Fibroblast of peridontal ligament (primary cell): ENCODE measurements around the gene FAM227B.
"Not testable (repeated sequence)": the region's sequence is repeated elsewhere in the genome, so short reads cannot be mapped to it uniquely, and the experiment has no call there.

Experiments used
- DNase-seq: peaks from one replicate; pipeline ENCODE4 v3.0.0-alpha.2; 2010; ENCODE audit errors: extremely low read depth

The FAM227B gene, protein sequence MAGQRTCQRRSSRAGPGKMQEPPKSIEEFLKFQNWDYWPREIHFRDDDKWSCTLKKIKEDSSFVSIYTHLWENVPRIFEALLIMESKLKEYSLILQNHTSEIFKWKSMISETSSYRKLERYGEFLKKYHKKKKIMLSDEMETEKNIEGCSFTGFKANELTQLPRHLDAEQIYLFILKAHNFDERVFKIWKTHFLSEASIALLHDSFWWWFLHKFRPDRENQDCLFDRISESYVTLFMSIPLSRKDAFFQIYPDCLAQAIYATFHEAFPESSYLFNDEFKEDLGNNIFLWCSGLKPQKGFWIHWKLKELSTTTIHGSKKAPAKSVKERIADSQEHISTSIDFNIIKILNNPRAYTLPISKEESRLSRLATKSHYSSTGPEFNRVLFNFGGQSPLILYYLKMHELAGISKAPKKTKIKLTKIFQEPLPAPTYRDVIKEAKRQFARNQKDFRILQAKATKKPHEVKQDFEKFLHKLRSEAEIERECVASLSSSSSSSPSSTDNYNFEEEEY

DNA sequence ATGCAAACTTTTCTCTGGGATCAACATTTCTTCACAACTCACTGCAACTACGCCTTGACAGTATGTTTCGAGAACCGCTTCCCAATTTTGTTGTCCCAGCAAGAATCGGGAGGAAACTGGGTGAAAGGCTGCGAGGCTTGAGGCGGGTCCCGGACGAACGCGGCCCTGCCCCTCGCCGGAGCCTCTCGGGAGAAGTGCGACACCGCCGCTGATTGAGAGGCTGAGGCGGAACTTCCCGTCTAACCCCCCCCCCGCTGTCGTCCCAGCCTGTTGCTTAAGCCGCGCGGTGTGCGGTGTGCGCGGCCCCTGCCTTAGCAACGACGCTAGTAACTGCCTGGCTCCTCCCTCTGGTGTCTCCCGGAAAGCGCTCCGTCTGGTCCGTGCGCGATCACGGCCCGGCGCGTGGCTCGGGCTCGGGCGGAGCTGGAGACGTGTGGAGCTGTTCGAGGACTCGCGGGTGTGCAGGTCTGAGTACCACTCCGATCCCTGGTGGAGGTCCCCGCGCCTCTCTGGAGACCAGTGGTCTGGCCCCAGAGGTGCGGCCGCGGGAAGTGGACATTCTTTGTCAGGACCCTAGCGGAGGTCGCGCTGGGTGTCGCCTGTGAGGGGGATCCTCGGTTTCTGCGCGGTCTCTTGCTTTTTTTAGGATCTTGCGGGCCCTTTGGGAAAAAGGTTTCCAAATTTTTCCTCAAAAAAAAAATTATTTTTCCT, at the start of gene FAM227B, which contains the start of gene DTWD1:
Gene FAM227B, minus strand, starts transcription at position 161 of the 711 bp plus-strand sequence. CDS start 5,647 bp downstream, outside the sequence.
Gene DTWD1, plus strand, starts transcription at position 391 of the 711 bp plus-strand sequence. CDS start 4,120 bp downstream, outside the sequence.
- peak; percentile 98 for DNase-seq

DNA sequence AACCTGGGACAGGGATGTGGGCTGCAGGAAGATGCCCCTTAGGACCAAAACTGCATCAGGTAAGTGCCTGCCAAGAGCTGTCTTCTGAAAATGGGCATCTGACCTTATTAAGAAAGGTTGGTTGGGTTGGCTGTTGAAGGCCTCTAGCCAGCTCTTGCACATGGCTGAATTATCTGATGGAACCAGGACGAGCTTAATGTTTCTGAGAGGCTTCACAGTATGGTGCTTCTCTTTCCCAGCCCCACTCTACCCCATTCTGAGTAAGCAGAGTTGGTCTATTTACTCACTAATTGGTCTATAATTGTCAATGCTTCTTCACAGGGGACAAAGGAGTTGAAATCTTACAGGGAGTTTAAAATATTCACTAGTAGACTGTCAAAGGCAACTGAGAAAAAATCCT, 48.7 kb upstream of the FAM227B start:
- DNase-seq = no peak

DNA sequence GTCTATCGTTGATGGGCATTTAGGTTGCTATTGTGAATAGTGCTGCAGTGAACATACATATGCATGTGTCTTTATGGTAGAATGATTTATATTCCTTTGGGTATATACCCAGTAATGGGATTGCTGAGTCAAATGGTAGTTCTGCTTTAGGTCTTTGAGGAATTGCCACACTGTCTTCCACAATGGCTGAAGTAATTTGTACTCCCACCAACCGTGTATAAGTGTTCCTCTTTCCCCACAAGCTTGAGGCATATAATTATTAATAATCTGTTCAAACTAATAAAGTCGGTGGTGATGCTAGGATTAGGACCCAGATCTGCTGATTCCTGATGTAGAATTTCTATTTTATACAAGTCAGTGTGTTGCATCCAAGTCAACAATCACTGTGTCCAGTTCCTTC, 45.9 kb upstream of the FAM227B start:
- not testable (repeated sequence) for DNase-seq

DNA sequence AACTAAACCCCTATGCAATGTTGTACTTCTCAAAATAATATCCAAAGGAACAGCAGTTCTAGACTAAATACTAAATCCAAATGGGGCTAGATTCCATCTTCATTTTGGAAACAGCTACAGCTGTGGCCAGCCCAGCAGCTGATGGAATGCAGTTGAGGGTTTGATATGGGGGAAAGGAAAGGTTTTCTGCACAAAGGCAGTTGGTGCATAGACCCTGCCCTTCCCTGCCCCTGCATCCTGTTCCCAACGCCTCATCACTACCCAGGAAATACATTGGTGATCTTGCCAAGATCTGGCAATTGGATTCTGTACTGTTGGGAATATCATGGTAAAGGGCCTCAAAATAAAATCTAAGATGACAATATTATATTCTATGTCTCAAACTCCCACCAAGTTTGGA, 44.1 kb upstream of the FAM227B start:
- DNase-seq = no peak

DNA sequence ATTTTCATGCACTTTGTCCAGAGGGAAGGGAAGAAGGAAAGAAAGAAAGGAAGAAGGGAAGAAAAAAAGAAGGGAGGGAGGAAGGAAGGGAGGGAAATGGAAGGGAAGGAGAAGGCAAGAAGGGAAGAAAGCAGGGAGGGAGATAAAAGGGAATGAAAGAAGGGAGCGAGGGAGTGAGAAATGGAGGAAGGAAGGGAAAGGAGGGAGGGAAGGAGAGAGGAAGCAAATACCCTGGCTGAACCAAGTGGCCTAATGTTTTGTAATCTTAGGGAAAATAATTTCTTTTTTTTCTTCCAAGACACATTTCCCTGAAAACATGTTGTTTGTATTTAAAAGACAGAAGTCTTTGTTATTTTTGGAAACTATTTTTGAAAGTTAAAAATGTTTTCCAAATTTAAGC, 36.1 kb upstream of the FAM227B start:
- no peak for DNase-seq

DNA sequence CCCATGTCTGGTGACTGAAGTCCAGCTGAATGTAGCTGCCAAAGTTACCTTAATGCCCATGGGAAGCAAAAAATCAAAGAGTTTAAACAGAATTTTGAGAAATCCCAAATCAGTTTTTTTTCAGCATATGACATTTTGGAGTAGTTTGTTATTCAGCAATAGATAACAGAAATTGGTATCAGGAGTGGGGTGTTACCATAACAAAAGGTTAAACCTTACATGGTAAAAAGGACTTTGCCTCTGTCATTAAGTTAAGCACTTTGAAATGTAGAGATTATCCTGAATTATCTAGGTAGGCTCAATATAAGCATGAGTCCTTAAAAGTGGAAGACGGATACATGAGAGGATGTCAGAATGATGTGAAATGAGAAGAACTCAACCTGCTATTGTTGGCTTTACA, 32.3 kb upstream of the FAM227B start:
- DNase-seq = no peak

DNA sequence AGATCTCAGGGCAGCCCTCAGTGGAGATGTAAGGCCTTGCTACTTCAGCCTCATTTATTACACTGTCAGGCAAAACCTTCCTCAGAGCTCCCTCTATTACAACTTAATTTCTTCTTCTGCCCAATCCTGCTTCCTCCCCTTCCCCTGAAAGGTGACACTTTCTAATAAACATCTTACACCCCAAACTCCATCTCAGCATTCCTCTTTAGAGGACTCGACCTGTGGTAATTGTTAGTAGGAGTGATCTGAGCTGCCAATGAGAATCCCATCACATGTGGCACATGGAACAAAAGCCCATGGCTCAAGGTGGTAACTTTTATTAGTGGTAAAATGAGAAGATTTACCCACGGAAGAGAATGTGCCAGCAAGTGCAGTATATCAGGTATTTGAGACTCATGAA, 30.1 kb upstream of the FAM227B start:
- DNase-seq = no peak

DNA sequence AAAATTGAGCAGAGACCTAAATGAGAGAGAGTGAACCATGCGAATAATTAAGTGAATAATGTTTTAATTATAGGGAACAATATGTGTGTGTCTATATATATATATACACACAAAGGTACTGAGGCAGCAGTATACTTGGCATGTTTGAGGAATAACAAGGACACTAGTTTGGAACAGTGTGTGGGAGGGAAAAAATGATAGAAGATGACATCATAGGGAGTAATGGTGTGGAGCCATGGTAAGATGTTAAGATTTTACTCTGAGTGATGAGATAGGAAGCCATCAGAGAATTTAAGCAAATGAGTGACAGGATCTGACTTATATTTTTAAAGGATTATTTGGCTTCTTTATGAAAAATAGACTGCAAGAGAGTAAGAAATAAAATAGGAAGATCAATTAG, 29.4 kb upstream of the FAM227B start:
- no peak for DNase-seq

DNA sequence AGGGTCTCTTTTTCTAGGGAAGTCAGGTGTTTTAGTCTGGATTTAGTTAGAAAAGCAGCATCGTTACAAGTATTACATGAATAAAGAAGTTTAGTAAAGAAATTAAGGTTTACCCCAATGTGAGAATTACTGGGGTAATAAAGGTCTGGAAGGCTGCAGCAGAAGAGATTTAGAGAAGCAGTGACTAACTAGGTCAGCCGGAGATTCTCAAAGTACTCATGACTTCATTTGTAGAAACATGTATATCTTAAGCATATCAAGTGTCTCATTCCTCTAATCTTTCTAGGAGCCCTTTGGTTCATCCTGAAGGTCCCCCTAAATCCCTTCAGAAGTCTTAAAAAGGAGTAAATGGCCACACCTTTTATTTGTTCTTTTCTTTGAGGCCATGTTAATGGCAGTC, 26.3 kb upstream of the FAM227B start:
- DNase-seq = no peak

DNA sequence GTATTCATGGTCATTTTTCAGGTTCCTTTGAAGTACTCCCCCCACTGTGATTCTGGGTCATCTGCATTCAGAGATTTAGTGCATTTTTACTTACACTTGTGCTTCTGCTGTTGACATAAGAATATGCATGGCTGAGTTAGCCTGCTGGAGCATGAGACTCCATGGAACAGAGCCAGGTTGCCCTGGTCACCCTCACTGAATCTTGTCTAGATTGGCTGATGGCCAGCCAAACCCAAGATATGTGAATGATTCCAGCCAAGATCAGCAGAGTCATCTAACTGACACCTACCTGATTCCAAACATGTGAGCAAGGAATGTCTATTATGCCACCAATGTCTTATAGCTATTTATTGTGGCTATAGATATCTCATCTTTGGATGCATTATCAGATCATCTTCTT, 25.3 kb upstream of the FAM227B start:
- DNase-seq = peak; percentile 66

DNA sequence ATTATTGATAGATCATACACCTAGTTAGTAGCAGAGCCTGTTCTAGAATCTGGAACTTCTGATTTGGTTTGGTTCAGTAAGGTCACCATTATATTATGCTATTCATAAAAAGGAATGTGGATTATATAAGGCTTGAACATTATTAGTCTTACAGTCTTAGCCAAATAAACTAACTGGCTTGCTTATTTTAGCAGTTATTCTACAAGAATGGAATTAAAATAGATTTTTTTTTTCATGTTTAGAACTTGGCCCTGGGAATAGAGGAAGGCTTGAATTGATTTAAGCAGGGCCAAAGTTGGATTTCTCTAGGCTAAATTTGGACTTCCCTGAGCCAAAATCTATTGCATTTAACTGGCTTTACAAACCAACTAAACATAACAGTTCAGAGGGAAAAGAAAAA, 24.7 kb upstream of the FAM227B start:
- peak; percentile 87 for DNase-seq

DNA sequence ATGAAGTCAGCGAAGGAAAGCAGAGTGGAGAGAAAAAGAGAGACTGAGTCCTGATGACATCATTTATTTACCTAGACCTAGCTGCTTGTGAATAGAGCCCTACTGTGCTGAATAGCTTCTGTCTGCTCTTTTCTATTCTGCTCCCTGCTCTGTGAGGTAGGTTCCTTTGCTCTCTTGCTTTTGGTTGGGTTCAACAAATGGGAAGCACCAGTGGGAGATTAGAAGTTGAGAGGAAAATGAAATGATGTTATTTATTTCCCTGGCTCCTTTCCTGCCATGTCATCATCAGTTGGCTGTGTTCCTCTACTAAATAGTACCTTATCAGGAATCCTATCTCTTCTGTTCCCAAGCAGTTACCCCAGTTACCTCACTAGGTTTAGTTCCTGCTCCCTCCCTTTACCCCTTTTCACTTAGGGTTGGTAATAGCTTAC, 23.8 kb upstream of the FAM227B start:
- no peak for DNase-seq

DNA sequence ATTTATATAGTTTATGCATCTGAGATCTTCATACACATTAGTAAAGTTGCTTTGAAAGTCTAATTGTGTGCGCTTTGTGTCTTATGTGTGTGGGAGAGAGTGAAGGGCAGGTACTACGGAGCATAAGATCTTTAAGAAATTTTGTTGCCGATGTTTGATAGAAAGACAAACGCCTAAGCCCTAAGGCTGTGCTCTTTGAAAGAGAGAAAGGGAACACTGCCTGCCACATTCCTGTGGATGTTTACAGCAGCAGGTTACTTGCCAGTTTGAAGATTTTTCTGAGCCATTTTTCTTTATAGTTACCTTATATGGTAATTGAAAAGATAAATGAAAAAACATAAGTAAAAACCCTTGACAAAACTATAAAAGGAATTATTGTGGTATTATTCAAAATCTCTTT, 17.2 kb upstream of the FAM227B start:
- DNase-seq = peak; percentile 45

DNA sequence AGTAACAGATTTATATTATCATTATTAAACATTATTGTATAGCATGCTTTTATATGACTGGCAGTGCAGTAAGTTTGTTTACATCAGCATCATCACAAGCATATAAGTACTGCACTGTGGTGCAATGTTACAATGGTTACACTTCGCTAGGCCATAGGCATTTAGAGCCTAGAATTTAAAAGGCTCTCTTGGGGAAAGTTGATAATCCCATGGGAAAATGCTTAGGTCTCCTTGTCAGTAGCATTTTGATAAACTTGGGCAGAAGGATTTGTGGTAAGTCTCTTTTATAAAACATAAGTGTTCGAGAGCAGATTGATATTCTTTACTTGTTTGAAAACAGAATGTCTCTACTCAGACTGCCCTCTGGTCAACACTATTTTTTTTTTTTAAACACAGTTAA, 7.8 kb upstream of the FAM227B start:
- no peak for DNase-seq

DNA sequence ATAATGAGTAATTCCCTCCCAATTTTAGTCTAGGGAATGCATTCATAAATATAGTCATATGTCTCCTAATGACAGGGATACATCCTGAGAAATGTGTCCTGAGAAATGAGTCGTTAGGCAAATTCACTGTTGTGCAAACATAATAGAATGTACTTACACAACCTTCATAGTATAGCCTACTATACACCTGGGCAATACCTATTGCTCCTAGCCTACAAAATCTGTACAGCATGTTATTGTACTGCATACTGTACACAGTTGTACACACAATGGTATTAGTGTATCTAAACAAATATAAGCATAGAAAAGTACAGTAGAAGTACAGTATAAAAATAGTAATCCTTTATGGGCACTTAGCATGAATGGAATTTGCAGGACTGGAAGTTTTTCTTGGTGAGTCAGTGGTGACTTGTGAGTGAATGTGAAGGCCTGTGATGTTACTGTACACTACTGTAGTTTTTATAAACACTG, 6.8 kb upstream of the FAM227B start:
- DNase-seq = peak; percentile 92

DNA sequence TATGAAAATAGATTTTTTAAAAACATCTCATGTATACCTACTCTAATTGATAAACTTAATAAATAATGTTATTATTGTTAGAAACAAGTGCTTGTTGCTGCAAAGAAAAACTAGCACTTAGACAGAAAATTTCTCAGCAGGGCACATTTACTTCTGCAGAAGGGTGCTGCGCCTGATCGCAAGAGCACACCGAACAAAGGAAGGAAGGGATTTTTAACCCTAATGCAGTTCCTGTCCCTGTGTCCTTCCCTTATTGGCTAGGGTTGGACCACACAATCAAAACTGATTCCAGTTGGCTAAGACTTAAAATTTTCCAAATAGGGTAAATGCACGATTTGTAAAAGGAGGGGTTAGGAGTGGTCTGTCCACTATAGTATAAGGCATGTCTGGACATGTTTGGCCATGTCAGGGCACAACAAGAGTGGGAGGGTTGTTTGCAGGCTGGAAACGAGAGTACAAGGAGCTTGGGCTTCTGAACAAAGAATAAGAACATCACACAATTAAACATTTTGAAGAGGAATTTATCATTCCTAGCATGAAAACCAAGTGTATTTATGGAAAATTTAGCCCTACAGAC, 4.9 kb upstream of the FAM227B start:
- no peak for DNase-seq

DNA sequence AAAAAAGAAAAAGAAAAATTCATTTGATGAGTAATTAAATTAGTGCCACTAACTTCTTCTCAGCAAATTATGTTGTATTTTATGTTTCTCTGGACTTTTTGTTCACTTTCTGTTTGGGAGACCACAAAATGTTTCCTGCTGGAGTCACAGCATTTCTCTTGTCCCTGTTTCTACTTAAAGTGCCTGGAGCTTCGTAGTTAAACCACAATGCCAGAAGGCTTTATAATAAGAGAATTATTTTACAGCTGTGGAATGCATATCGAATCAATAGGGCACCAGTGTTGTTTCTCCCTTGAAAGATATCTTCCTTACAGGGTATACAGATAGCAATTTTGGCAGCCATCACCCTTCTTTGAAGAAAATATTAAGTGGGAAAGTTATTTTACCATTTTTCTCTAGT, 3.4 kb upstream of the FAM227B start:
- DNase-seq = peak; percentile 93

DNA sequence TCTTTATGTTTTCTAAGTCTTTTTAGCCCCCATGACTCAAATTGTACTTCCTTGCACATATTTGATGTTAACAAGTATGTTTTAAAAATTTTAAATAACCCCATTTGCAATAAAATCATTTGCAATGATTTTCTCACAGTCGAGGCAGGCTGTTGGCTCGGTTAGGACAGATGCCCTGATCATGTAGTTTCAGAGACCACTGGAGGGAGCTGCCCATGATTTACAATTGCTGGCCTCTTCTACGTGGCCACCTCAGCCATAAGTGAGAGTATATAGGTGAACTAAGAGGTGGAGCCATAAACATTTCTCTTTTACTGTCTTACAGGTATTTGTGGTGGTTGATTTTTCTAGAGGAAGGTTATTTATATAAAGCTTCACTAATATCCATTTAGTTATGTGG, 1.9 kb upstream of the FAM227B start:
- peak; percentile 60 for DNase-seq

DNA sequence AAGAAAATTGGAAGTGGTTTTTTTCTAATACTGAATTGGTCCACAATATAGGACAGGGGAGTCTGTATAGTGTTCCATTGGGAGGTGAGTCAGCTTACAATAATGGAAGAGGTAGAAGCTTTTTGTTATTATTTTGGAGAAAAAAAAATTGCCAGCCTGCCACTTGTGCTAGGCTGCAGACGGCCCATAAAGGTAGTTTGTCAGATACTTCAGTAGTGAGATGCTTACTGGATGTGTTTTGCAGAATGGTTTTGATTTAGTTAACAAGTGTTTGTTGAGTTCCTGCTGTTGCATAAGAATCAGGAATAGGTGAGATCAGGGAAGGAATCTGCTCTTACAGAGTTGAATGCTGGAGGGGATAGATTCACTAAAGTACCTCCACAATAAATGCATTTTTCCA, 1.3 kb upstream of the FAM227B start:
- DNase-seq = peak; percentile 48

DNA sequence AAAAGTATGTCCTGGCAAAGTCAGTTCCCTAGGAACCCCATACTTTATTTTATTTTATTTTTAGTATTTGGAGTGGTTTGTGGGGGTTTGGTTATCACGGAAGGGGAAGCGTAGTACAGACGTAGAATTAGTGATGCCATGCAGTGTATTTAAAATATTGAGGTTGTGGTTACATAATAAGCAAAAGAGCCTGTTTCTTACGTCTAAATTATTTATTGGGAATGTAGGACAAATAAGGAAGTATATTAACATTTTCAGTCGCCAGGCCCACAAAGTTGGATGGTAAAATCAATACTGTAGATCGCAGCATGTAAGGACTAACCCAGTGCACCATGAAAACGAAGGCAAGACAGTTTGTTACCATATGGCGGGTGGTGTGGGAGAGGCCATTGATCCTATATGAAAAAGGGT, 788 bp upstream of the FAM227B start:
- DNase-seq = peak; percentile 56

DNA sequence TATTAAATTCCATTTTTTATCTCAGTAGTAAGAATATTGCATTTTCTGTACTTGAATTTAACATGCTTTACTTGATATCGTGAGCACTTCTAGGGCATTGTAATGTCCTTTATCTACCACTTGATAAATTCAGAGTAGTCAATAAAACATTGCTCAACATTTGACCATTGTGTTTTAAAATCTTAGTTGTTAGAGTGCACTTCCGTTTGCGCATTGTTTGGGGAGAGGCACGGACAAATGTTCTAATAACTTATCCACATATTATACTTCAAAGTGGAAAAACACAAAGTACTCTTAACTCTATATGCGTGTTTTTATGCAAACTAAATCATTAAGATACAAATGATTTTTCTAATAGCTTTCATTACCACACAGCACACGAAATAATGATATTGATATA, 419 bp downstream of the FAM227B start:
- peak; percentile 70 for DNase-seq

DNA sequence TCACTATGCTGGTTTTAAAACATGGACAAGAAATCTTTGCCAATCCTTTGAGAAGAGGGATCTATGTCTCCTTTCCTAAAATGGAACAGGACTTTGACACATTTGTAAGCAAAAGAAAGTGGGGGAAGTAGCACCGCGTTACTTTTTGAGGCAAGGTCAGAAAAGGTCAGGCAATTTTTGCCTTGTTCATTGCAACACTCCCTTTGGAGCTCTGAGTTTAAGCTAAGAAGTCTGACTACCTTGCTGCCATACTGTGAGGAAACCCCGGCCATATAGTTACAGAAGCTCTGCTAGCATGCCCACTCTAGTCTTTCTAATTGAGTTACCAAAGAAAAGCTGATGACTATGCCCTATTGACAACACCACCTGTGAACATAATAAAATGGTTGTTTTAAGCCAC, 1.4 kb downstream of the FAM227B start:
- no peak for DNase-seq
